GM18861 (cell line): ENCODE results near the gene C19orf47.

ENCODE experiments used
- ATAC-seq: cut with Tn5 transposase; IDR thresholded peaks from one replicate; pipeline ENCODE4 v1.9.1; 2021; ENCODE audit not compliant: unreplicated experiment

The C19orf47 gene, protein sequence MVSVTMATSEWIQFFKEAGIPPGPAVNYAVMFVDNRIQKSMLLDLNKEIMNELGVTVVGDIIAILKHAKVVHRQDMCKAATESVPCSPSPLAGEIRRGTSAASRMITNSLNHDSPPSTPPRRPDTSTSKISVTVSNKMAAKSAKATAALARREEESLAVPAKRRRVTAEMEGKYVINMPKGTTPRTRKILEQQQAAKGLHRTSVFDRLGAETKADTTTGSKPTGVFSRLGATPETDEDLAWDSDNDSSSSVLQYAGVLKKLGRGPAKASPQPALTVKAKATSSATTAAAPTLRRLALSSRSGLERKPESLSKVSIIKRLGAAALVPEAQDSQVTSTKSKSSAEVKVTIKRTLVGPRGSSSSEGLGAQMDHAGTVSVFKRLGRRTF

DNA sequence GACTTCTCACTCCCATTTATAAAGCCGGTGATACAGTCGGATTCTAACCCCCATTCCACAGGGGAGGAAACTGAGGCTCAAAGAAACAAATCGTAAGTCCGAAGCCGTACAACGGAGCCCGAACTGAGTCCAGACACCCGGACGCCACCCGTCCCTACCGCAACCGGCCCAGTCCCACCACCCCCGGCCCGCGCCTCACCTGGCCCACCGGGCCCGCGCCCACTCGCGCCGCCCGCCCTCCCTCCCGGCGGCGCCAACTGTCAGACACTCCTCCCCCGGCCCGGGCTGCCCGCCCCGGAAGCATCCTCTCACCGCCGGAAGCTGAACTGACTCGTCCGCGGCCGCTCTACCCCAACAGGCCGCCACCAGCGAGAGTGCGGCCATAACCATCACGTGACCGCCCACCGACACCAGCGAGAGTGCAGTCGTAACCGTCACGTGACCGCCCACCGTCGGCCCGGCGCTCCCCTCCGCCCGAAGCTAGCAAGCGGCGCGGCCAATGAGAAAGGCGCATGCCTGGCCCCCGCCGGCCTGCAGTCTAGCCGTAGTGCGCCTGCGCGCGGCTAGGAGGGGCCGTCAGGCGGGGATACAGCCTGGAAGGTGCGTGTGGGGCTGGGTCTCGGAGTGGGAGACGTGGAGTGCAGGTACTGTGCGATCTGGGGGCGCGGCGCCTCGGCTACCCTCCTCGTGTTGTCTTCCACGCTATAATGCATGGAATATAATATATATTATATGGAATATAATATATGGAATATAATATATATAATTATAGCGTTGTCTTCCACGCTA is at the start of gene C19orf47, which contains the start of gene PLD3:
Gene C19orf47 (minus strand): TSS at position 273 of the 789 bp plus-strand sequence. CDS start 6,540 bp downstream, outside the sequence.
Gene PLD3 (plus strand): TSS at position 571 of the 789 bp plus-strand sequence. CDS start 17,789 bp downstream, outside the sequence.
- peak; percentile 91 for ATAC-seq

DNA sequence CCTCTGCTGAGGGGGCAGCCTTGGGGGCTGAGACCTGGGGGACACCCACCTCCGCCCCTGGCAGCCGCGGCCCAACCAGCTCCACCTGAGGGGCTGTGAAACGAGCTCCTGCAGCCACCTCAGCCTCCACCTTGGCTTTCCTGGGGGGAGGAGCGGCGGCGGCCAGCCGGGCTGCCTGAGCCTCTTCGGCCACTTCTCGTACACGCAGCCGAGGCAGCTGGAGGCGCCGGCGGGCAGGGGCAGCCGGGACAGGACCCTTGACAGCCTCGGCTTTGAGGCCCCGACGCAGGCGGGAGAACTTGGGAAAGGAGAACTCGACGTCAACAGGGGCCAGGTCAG is 49.3 kb upstream of the C19orf47 start:
- no peak for ATAC-seq

GRCh38 chr19:40396886-40397567 is 48.8 kb upstream of the C19orf47 start:
- ATAC-seq = no peak

DNA sequence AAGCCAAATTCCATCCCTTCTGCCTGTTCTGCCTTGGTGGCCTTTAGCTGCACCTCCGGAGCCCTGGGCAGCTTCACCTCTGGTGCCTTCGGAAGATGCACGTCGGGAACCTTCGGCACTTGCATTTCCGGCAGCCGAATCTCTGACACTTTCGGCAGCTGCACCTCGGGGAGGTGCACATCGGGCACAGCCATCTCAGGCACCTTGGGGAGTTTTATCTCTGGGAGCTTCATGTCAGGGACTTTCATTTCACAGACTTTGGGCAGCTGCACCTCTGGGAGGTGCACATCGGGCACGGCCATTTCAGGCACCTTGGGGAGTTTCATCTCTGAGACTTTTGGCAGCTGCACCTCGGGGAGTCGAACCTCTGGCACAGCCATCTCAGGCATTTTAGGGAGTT is 47.8 kb upstream of the C19orf47 start:
- ATAC-seq = no peak

DNA sequence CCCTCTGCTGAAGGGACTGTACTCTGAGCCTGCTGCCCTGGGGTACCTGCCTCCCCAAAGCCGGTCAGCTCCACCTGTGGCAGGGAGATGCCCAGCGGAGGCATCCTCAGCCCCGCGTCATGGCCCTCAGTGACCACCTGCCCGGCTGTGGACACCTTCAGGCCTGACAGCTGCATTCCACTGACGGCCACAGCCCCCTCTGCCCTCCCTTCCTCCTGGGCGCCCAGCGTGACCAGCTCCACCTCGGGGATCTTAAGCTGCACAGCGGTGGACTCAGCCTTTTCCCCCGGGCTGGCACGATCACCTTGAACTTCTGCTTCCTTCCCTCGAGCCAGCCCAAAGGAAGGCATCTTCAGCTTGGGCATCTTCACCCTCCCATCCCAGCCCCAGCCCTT is 46.6 kb upstream of the C19orf47 start:
- ATAC-seq = no peak

DNA sequence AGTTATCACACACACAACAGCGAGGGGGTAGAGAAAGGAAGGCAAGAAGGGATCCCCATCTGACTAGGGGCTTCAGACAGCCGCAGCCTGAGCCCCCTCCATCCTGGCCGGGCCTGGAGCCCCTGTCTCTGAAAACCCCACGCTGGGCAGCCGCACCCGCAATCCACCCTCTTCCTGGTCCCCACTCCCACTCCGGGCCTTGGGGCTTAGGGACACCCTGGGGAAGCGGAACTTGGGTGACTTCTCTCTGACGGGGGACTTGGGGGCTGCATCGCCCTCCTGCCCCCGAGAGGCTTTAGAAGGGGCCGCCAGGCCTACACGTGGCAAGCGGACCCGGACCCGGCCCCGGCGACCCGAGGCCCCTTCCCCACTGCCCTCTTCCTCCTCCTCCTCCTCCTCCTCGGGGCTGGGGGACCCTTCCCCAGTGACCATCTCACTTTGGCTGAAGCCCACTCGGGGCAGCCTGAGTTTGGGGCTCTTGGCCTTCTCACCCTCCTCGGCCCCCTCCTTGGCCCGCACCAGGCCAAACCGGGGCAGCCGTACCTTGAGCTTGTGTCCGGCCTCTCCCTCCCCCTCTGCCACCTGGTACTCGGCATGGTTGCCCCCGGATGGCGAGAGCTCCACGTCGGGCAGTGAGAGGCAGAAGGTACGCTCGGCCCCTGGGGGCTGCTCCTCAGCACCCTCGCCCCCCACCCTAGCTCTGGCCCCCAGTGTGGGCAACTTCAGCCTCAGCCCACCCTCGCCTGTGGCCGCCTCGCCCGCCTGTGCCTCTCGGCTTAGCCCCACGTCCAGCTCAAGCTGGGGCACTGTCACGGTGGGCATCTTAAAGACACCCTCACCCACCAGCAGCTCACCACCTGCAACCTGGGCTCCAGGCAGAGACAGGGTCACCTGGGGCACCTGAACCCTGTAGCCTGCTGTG is 46.0 kb upstream of the C19orf47 start:
- no peak for ATAC-seq

GRCh38 chr19:40392894-40393517 is 44.8 kb upstream of the C19orf47 start:
- ATAC-seq = no peak

GRCh38 chr19:40392123-40392522 is 43.9 kb upstream of the C19orf47 start:
- ATAC-seq = no peak

- ATAC-seq = no peak
Observed at GRCh38 chr19:40390084-40390742, 42.0 kb upstream of the C19orf47 start, which contains the start of gene HIPK4. HIPK4 (minus strand) TSS chr19:40390181; CDS start chr19:40389902, 279 bp downstream.

- ATAC-seq = no peak
Observed at GRCh38 chr19:40389404-40390083, 41.3 kb upstream of the C19orf47 start.

GRCh38 chr19:40388481-40388880 is 40.3 kb upstream of the C19orf47 start:
- ATAC-seq = no peak

DNA sequence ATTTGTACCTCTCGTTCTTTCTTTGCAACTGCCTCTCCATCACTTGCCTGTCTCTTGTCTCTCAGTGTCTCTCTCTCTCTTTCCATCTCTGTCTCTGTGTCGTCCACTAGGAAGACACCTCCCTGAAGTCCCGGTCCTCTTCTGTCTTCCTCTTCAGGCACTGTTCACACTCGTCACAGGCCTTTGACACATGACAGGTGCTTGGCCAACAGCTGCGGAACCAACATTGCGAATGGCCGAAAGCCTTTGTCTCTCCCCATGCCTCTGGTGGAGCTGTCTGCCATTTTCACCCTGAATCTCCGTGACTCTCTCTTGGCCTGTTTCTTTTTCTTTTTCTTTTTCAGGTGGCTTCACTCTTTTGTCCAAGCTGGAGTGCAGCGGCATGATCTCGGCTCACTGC is 39.0 kb upstream of the C19orf47 start:
- no peak for ATAC-seq

GRCh38 chr19:40383668-40384248 is 35.6 kb upstream of the C19orf47 start:
- no peak for ATAC-seq

- ATAC-seq = no peak
Observed at GRCh38 chr19:40381321-40381720, 33.1 kb upstream of the C19orf47 start.

- ATAC-seq = no peak
Observed at GRCh38 chr19:40380199-40381037, 32.2 kb upstream of the C19orf47 start.

GRCh38 chr19:40379446-40380198 is 31.4 kb upstream of the C19orf47 start:
- no peak for ATAC-seq

- ATAC-seq = no peak
Observed at GRCh38 chr19:40378509-40378908, 30.3 kb upstream of the C19orf47 start.
